ENCODE data around the gene RPTOR. TPM values are rescaled to one million over a fixed set of nuclear protein-coding genes. Genes with fewer than 3 reads are reported as not detected.

RPTOR gene
- total and polyA plus RNA-seq, 2 donors (not counting 3 experiments of a cell fraction or from before 2014, with no cell fraction given), result 10.7 to 41.8 TPM

DNA sequence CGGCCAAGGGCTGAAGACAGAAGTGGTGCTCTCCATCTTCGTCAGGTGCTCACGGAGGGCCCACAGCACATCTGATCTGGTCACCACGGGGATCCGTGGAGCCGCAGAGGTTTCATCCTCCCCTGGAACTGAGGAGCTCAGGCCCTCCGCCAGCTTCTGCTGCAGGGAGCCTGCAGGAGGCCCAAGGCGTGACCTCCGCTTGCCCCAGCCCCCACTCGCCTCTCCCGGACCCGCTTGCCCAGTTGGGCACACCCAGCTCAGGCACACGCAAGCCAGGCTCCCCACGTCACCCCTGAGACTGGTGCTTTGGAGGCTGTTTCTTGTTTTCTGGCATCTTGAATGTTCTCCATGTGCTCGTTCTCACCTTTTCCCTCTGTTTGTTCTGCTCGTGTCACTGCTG lies 407.7 kb downstream of the RPTOR start:
- no peaks in the 10 kb centered on the region for H4K20me1 ChIP-seq (replicated peaks; ENCODE audit: control insufficient read depth, extremely low read depth, insufficient read depth, low read length)
- BruUV-seq (replicated peaks), result no TSS peak
- H3K4me3 ChIP-seq (replicated peaks in 1 of 3; ENCODE audit: insufficient read depth in 1 of 3, low read depth in 1 of 3, low read length in 3 of 3), result no peak overlapping the region
- H3K4me1 ChIP-seq (ENCODE audit: control insufficient read depth, extremely low read depth, insufficient read depth, low read length), result no peaks in the 10 kb centered on the region
- H3K9ac ChIP-seq (replicated peaks; ENCODE audit: extremely low read depth, insufficient read depth, low read length), result no peak overlapping the region
- CTCF ChIA-PET, result no interaction called here
- peaks cover 0 to 3% of the 10 kb centered on the region in 2 experiments for H3K36me3 ChIP-seq (ENCODE audit: control insufficient read depth in 2 of 2, extremely low read depth in 1 of 2, insufficient read depth in 2 of 2, low read length in 2 of 2)
- H2AFZ ChIP-seq (ENCODE audit: low read depth, low read length), result no peak overlapping the region
- no peak overlapping the region for H3K27ac ChIP-seq (ENCODE audit: insufficient read depth, low read depth, low read length)
- no peaks in the 10 kb centered on the region for H3K9me1 ChIP-seq (replicated peaks; ENCODE audit: control insufficient read depth, extremely low read depth, insufficient read depth, low read length)
- H3K9me3 ChIP-seq (replicated peaks; ENCODE audit: control insufficient read depth, insufficient read depth, low read length), result no peaks in the 10 kb centered on the region
- POLR2A ChIA-PET, result no interaction called here
- intact Hi-C loops (cut with micrococcal nuclease) (no loop called here), dilution Hi-C loops (cut with MboI; ENCODE audit: extremely low pct_ligation_motif_present, low sequenced_read_pairs) (no loop called here)
- H3K4me2 ChIP-seq (ENCODE audit: insufficient read depth, low read length), result no peak overlapping the region
- DNase-seq (ENCODE audit: low read depth, low spot score), result no peak
- H3K79me2 ChIP-seq (ENCODE audit: control insufficient read depth, insufficient read depth, low read length), result no peaks in the 10 kb centered on the region
- no peak for FAIRE-seq
- TF ChIP-seq JUN (IDR thresholded peaks at IDR 0.05; ENCODE audit: borderline replicate concordance, insufficient read depth, insufficient read length, low read depth) (no peak), FOS (IDR thresholded peaks at IDR 0.05; ENCODE audit: borderline replicate concordance, insufficient read depth, low read length) (no peak), GATA2 (IDR thresholded peaks at IDR 0.05; ENCODE audit: insufficient read depth, insufficient read length, low read depth, low read length) (no peak)
- TF ChIP-seq, protein P1, sequence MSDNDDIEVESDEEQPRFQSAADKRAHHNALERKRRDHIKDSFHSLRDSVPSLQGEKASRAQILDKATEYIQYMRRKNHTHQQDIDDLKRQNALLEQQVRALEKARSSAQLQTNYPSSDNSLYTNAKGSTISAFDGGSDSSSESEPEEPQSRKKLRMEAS (IDR thresholded peaks at IDR 0.05; ENCODE audit: insufficient read depth, insufficient read length), result no peak
- TF ChIP-seq, protein P2, sequence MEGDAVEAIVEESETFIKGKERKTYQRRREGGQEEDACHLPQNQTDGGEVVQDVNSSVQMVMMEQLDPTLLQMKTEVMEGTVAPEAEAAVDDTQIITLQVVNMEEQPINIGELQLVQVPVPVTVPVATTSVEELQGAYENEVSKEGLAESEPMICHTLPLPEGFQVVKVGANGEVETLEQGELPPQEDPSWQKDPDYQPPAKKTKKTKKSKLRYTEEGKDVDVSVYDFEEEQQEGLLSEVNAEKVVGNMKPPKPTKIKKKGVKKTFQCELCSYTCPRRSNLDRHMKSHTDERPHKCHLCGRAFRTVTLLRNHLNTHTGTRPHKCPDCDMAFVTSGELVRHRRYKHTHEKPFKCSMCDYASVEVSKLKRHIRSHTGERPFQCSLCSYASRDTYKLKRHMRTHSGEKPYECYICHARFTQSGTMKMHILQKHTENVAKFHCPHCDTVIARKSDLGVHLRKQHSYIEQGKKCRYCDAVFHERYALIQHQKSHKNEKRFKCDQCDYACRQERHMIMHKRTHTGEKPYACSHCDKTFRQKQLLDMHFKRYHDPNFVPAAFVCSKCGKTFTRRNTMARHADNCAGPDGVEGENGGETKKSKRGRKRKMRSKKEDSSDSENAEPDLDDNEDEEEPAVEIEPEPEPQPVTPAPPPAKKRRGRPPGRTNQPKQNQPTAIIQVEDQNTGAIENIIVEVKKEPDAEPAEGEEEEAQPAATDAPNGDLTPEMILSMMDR (IDR thresholded peaks at IDR 0.05; ENCODE audit: extremely low read depth in 1 of 2, insufficient read depth in 1 of 2, low read depth in 1 of 2, low read length in 2 of 2), result no peak
- H3K27me3 ChIP-seq (ENCODE audit: control insufficient read depth in 2 of 2, insufficient read depth in 2 of 2, low read length in 2 of 2), result no peaks in the 10 kb centered on the region

Data from endothelial cell of umbilical vein (primary cell).